ENCODE results near the gene GCLM. TPM values are rescaled to one million over a fixed set of nuclear protein-coding genes. Genes with fewer than 3 reads are reported as not detected.
"Not testable (repeated sequence)": the region's sequence is repeated elsewhere in the genome, so short reads cannot be mapped to it uniquely, and the experiment has no call there.

GCLM gene, protein sequence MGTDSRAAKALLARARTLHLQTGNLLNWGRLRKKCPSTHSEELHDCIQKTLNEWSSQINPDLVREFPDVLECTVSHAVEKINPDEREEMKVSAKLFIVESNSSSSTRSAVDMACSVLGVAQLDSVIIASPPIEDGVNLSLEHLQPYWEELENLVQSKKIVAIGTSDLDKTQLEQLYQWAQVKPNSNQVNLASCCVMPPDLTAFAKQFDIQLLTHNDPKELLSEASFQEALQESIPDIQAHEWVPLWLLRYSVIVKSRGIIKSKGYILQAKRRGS
- polyA plus RNA-seq (2011; rRNA removed), result 45.1 and 58.6 TPM in 2 replicates
- polyA minus RNA-seq (2011; rRNA and poly(A)+ RNA removed), result 23.7 and 38.8 TPM in 2 replicates

DNA sequence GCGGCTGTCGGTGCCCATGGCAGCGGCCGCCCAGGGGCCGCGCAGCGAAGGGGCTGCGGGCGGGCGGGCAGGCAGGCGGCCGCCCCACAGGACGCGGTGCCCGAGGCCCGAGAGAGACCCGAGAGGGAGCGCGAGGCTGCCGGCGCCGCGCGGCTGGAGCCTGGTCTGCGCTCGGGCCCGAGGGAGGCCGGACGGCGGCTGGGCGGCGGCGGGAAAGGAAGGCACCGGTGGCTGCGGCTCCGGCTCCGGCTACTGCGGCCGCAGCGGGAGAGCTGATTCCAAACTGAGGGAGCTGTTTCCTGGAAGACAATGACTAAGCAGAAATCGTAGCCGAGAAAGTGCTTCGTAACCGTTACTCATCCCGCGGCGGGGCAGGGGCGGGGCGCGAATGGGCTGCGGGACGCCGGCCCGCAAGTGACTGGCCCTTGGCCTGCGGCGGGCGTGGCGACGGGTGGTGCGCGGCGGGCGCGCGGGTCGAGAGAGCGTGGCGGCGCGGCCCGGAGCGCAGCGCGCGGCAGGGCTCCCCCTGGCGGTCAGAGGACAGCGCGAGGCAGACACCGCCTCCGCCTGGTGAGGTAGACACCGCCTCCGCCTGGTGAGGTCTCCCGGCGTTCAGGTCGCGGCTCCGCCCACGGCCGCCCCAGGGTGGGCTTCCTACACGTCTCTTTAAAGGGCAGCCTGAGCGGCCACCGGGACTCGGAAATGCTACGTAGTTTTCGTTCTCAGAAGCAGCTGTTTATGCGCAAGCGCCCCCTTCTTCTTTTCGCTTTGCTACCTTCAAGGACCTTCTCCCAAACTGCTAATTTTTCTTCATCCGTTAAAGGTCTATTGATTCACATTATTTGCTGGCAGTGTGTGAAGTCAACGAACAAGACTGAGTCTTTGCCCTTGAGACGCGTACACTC, at the start of gene GCLM:
GCLM (minus strand) TSS at position 285 of the 905 bp plus-strand sequence; CDS start at position 18, 267 bp downstream.
- Histone ChIP-seq H3K27ac (ENCODE audit: low read depth, low read length) (peak within 1 kb of the TSS; percentile 33), H3K27me3 (ENCODE audit: control insufficient read depth, insufficient read depth, low read length) (peaks cover 2% of the 10 kb centered on the region), H3K4me3 (ENCODE audit: low read depth, low read length) (peak within 1 kb of the TSS; percentile 95), H3K9me3 (ENCODE audit: control insufficient read depth, insufficient read depth, low read length) (no peaks in the 10 kb centered on the region; the same call in 1 of the 2 replicates)
- POLR2A ChIA-PET, result interaction anchor here (0.6 to 2.1 kb wide), 6 partner anchors 30 to 116 kb away, joined by 3 to 9 read pairs (median 4); partner anchors contain the start of gene DNTTIP2
- DNase-seq (ENCODE audit: low read depth, low spot score), result peak; percentile 86
- CTCF ChIA-PET, result interaction anchor here (0.5 to 2.1 kb wide), 48 partner anchors 9 to 637 kb away, joined by 3 to 42 read pairs (median 4); partner anchors contain the start of gene DNTTIP2
- TF ChIP-seq, protein P1, sequence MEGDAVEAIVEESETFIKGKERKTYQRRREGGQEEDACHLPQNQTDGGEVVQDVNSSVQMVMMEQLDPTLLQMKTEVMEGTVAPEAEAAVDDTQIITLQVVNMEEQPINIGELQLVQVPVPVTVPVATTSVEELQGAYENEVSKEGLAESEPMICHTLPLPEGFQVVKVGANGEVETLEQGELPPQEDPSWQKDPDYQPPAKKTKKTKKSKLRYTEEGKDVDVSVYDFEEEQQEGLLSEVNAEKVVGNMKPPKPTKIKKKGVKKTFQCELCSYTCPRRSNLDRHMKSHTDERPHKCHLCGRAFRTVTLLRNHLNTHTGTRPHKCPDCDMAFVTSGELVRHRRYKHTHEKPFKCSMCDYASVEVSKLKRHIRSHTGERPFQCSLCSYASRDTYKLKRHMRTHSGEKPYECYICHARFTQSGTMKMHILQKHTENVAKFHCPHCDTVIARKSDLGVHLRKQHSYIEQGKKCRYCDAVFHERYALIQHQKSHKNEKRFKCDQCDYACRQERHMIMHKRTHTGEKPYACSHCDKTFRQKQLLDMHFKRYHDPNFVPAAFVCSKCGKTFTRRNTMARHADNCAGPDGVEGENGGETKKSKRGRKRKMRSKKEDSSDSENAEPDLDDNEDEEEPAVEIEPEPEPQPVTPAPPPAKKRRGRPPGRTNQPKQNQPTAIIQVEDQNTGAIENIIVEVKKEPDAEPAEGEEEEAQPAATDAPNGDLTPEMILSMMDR (IDR thresholded peaks at IDR 0.05; ENCODE audit: low read depth, low read length), result peak; percentile 78

DNA sequence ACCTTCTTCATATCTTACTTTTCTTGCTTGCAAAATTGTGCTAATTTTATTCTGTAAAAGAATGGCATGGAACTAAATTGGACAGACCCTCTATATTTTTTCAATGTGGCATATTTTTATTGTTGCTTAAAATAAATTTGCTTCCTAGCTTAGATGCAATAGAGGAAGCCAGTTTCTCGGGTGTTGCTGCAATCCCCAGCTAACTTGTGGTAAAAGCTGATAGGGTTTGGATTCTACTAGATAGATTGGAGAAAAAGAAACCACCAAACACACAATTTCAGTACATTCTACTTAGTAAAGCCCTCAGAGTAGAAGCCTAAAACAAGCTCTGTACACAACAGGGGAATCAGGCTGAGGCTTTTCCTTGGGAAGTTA, 49.5 kb upstream of the GCLM start:
- no peak overlapping the region for H3K4me3 ChIP-seq (ENCODE audit: low read depth, low read length)
- CTCF ChIA-PET, result interaction anchor here (0.8 to 2.4 kb wide), 4 partner anchors 9 to 377 kb away, joined by 3 to 13 read pairs (median 7); partner anchors contain the start of gene ARHGAP29
- no peak overlapping the region for H3K27ac ChIP-seq (ENCODE audit: low read depth, low read length)
- TF ChIP-seq, protein P1 (IDR thresholded peaks at IDR 0.05; ENCODE audit: low read depth, low read length), result no peak
- POLR2A ChIA-PET, result no interaction called here
- peaks cover 7% of the 10 kb centered on the region for H3K9me3 ChIP-seq (ENCODE audit: control insufficient read depth, insufficient read depth, low read length)
- no peak for DNase-seq (ENCODE audit: low read depth, low spot score)
- H3K27me3 ChIP-seq (ENCODE audit: control insufficient read depth, insufficient read depth, low read length), result peaks cover 2% of the 10 kb centered on the region

DNA sequence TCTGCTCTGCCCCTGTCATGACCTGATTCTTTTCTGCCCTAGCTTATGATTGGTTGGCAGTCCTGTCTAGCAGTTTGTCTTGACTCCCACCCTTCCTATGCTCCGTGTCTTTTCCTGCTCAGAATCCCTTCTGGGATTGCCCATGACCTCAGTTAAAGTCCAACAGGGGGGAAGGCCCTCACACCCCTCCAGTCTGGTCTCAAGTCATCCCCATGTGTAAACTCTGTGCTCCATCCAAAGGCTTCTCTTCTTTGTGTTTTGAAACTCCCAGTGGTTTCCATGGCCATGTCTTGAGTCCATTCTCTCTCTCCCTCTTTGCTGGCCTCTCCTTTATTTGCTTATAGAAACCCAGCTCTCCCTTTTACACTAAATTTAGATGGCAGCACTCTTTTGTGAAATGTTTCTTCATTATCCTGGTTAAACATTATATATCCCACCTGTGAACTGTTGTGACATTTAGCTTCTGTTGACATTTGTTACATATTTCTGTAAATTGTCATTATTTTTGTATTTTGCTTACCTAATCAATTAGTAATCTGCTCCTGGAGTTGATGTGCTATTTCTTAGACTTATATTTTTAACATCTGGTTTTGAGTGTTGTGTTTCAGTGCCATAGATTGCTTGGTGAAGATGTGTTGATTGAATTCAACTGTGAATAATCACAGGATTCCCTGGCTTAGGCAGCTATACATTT, 48.9 kb upstream of the GCLM start:
- Histone ChIP-seq H3K9me3 (ENCODE audit: control insufficient read depth, insufficient read depth, low read length) (peaks cover 7% of the 10 kb centered on the region), H3K27ac (ENCODE audit: low read depth, low read length) (no peak overlapping the region), H3K27me3 (ENCODE audit: control insufficient read depth, insufficient read depth, low read length) (peaks cover 2% of the 10 kb centered on the region), H3K4me3 (ENCODE audit: low read depth, low read length) (no peak overlapping the region)
- CTCF ChIA-PET, result interaction anchor here (0.6 to 2.4 kb wide), 5 partner anchors 9 to 383 kb away, joined by 3 to 13 read pairs (median 3); partner anchors contain the start of gene ARHGAP29
- TF ChIP-seq, protein P1 (IDR thresholded peaks at IDR 0.05; ENCODE audit: low read depth, low read length), result no peak
- DNase-seq (ENCODE audit: low read depth, low spot score), result no peak
- POLR2A ChIA-PET, result no interaction called here

DNA sequence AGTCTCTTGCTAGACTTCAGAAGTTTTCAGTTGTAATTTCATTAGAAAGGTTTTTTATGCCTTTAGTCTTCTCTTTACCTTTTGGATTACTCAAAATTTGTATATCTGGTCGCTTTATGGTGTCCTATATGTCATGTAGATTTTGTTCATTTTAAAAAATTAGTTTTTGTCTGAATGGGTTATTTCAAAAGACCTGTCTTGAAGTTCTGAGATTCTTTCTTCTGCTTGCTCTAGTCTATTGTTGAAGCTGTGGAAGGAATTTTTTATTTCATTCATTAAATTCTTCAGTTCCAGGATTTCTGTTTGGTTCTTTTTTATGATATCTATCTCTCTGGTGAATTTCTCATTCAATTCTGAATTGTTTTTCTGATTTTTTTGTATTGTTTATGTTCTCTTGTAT, 46.5 kb upstream of the GCLM start:
- H3K27me3 ChIP-seq (ENCODE audit: control insufficient read depth, insufficient read depth, low read length), result no peaks in the 10 kb centered on the region
- H3K27ac ChIP-seq (ENCODE audit: low read depth, low read length), result no peak overlapping the region
- peaks cover 7% of the 10 kb centered on the region for H3K9me3 ChIP-seq (ENCODE audit: control insufficient read depth, insufficient read depth, low read length)
- no peak overlapping the region for H3K4me3 ChIP-seq (ENCODE audit: low read depth, low read length)
- DNase-seq (ENCODE audit: low read depth, low spot score), result no peak
- TF ChIP-seq, protein P1 (IDR thresholded peaks at IDR 0.05; ENCODE audit: low read depth, low read length), result no peak
- POLR2A ChIA-PET, result interaction anchor here (0.6 kb wide), 1 partner anchor 330 kb away, joined by 7 read pairs; no protein-coding TSS in a partner anchor
- CTCF ChIA-PET, result no interaction called here

DNA sequence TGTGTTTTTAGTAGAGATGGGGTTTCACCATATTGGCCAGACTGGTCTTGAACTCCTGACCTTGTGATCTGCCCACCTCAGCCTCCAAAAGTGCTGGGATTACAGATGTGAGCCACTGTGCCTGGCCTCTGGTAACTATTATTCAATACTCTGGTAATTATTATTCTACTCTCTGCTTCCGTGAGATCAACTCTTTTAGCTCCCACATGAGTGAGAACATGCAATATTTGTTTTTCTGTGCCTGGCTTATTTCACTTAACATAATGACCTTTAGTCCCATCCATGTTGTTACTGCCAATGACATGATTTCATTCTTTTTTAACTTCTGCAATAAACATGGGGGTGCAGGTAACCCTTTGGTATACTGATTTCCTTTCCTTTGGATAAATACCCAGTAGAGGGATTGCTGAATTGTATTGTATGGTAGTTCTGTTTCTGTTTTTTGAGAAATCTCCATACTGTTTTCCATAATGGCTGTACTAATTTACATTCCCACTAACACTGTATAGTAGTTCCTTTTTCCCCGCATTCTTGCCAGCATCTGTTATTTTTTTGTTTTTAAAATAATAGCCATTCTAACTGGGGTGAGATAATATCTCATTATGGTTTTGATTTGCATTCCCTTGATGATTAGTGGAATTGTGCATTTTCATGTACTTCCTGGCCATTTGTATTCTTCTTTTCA, 37.9 kb upstream of the GCLM start:
- POLR2A ChIA-PET; CTCF ChIA-PET; H3K4me3 ChIP-seq (ENCODE audit: low read depth, low read length); H3K27ac ChIP-seq (ENCODE audit: low read depth, low read length); DNase-seq (ENCODE audit: low read depth, low spot score); H3K9me3 ChIP-seq (ENCODE audit: control insufficient read depth, insufficient read depth, low read length): not testable (repeated sequence)
- H3K27me3 ChIP-seq (ENCODE audit: control insufficient read depth, insufficient read depth, low read length), result peaks cover 13% of the 10 kb centered on the region

Measured in AG04450 (cell line).